ENCODE results near the gene CNFN.
A peak's percentile ranks its signal among the peaks of the same experiment; 100 is the strongest.

CNFN gene

GRCh38 chr19:42370626-42371175 is 19.4 kb downstream of the CNFN start:
- no peak for DNase-seq

- no peak for DNase-seq
Measured at GRCh38 chr19:42370068-42370520, 20.0 kb downstream of the CNFN start.

GRCh38 chr19:42369433-42370067 is 20.5 kb downstream of the CNFN start:
- no peak for DNase-seq

- no peak for DNase-seq
Measured at GRCh38 chr19:42368765-42369164, 21.3 kb downstream of the CNFN start.

GRCh38 chr19:42368360-42368759 is 21.7 kb downstream of the CNFN start:
- no peak for DNase-seq

GRCh38 chr19:42367929-42368328 is 22.2 kb downstream of the CNFN start:
- no peak for DNase-seq

GRCh38 chr19:42366673-42367072 is 23.4 kb downstream of the CNFN start:
- DNase-seq, result no peak

GRCh38 chr19:42363614-42364346 is 26.3 kb downstream of the CNFN start:
- no peak for DNase-seq

GRCh38 chr19:42362891-42363440 is 27.1 kb downstream of the CNFN start:
- no peak for DNase-seq

- DNase-seq, result no peak
Measured at GRCh38 chr19:42362342-42362741, 27.8 kb downstream of the CNFN start.

GRCh38 chr19:42361545-42361910 is 28.6 kb downstream of the CNFN start:
- DNase-seq, result no peak

GRCh38 chr19:42360787-42361544 is 29.1 kb downstream of the CNFN start:
- DNase-seq, result no peak

GRCh38 chr19:42357290-42357689 is 32.8 kb downstream of the CNFN start:
- DNase-seq, result no peak

- DNase-seq, result no peak
Measured at GRCh38 chr19:42356686-42357085, 33.4 kb downstream of the CNFN start.

GRCh38 chr19:42355896-42356295 is 34.2 kb downstream of the CNFN start:
- no peak for DNase-seq

- DNase-seq, result no peak
Measured at GRCh38 chr19:42353341-42354015, 36.6 kb downstream of the CNFN start.

- DNase-seq, result peak; percentile 91
Measured at GRCh38 chr19:42352301-42353259, 37.5 kb downstream of the CNFN start.

- DNase-seq, result no peak
Measured at GRCh38 chr19:42351079-42351735, 38.9 kb downstream of the CNFN start.

GRCh38 chr19:42350417-42350816 is 39.7 kb downstream of the CNFN start:
- DNase-seq, result no peak

- no peak for DNase-seq
Measured at GRCh38 chr19:42349378-42350107, 40.6 kb downstream of the CNFN start.
